K562 (cell line): ENCODE measurements around the gene LRRC75A.

Source experiments
- BRF2 ChIP-seq: IDR thresholded peaks from 3 replicates; pipeline ENCODE4 v1.6.1; 2011; ENCODE audit warnings: borderline replicate concordance, mild to moderate bottlenecking; ENCODE audit not compliant: insufficient read length, insufficient read depth
- CEBPZ ChIP-seq: fragments of 150-350 bp; IDR thresholded peaks from 2 replicates; pipeline ENCODE4 v1.6.1; 2014; ENCODE audit warnings: low read depth, mild to moderate bottlenecking, low read length, borderline replicate concordance
- CTCF ChIP-seq, 3 experiments: IDR thresholded peaks in 2 of 3; conservative IDR thresholded peaks in 1 of 3; 2 replicates each; pipeline ENCODE4 v1.5.1; 2011 to 2012; ENCODE audit warnings: low read length in 3 of 3, mild to moderate bottlenecking in 3 of 3, control low read depth in 2 of 3, improper control_type of control experiment in 1 of 3, inconsistent platforms in 1 of 3, low read depth in 1 of 3, mixed read lengths in 1 of 3, moderate library complexity in 1 of 3; ENCODE audit not compliant: insufficient read depth in 2 of 3
- FOSL1 ChIP-seq: fragments of 200-800 bp; sonication (Bioruptor generic); conservative IDR thresholded peaks from 2 replicates; pipeline ENCODE4 v1.6.1; 2016; ENCODE audit warnings: missing genetic modification characterization, missing compliant biosample characterization
- FOXJ2 ChIP-seq: fragments of 200-800 bp; sonication (Bioruptor generic); IDR thresholded peaks from 2 replicates; pipeline ENCODE4 v1.6.1; 2016; ENCODE audit warnings: missing genetic modification characterization, missing compliant biosample characterization
- MBD1 ChIP-seq: fragments of 250-450 bp; sonication (Bioruptor Pico); IDR thresholded peaks from 2 replicates; pipeline ENCODE4 v1.8.0; 2022; ENCODE audit warnings: inconsistent platforms
- POLR2A ChIP-seq: fragments of 450-650 bp; conservative IDR thresholded peaks from 2 replicates; pipeline ENCODE4 v1.6.1; 2016
- POLR2AphosphoS2 ChIP-seq: IDR thresholded peaks from 2 replicates; pipeline ENCODE4 v1.6.1; 2012; ENCODE audit warnings: low read length, improper control_type of control experiment
- REST ChIP-seq, 2 experiments: fragments of 450-650 bp; formaldehyde crosslinking in 1 of 2; IDR thresholded peaks; 2 replicates each; pipeline versions ENCODE4 v1.4.0 to v1.6.1; 2014 to 2020; ENCODE audit warnings: mild to moderate bottlenecking in 2 of 2, borderline replicate concordance in 1 of 2, low read depth in 1 of 2
- TAF7 ChIP-seq: fragments of 450-650 bp; IDR thresholded peaks from 2 replicates; pipeline ENCODE4 v1.6.1; 2016; ENCODE audit warnings: missing genetic modification characterization, missing compliant biosample characterization
- ZBTB33 ChIP-seq: sonication (generic); formaldehyde crosslinking; IDR thresholded peaks from 2 replicates; pipeline ENCODE4 v1.8.1; 2023; ENCODE audit warnings: mild to moderate bottlenecking, missing genetic modification reagents

GRCh38 chr17:16488968-16489337 is 3.0 kb downstream of the LRRC75A start:
- TF ChIP-seq CEBPZ (no peak), POLR2A (no peak), TAF7 (tag) (no peak), BRF2 (no peak), CTCF (IDR thresholded peaks at IDR 0.05 in 2 of 3, conservative IDR thresholded peaks at IDR 0.05 in 1 of 3; ENCODE audit: insufficient read depth in 2 of 3, low read depth in 1 of 3, low read length in 3 of 3) (no peak), FOSL1 (no peak), MBD1 (CRISPR knock-in tag) (no peak), REST (IDR thresholded peaks at IDR 0.05; ENCODE audit: borderline replicate concordance) (no peak), REST (CRISPR knock-in tag; IDR thresholded peaks at IDR 0.05; ENCODE audit: low read depth) (no peak), POLR2AphosphoS2 (no peak), FOXJ2 (tag) (no peak), ZBTB33 (CRISPR knock-in tag) (no peak)
